GM23248 (cell line): ENCODE results near the gene SEZ6L2. TPM values are rescaled to one million over a fixed set of nuclear protein-coding genes. Genes with fewer than 3 reads are reported as not detected.

ENCODE experiments used
- DNase-seq: peaks from one replicate; pipeline ENCODE4 v3.0.0-alpha.2; 2015
- H2AFZ ChIP-seq: fragments of 200-600 bp; sonication (generic); 2 replicates; pipeline ENCODE4 v1.6.1; 2016; ENCODE audit warnings: antibody characterized with exemption
- H3F3A ChIP-seq: fragments of 200-600 bp; sonication (generic); 2 replicates; pipeline ENCODE4 v1.6.1; 2016; ENCODE audit warnings: mild to moderate bottlenecking, antibody characterized with exemption, mixed run types; ENCODE audit not compliant: insufficient read depth
- H3K27ac ChIP-seq: fragments of 200-600 bp; sonication (generic); 2 replicates; pipeline ENCODE4 v1.5.1; 2016; ENCODE audit warnings: mild to moderate bottlenecking
- H3K27me3 ChIP-seq: fragments of 200-600 bp; sonication (generic); replicated peaks from 2 replicates; pipeline ENCODE4 v1.6.1; 2016; ENCODE audit warnings: mild to moderate bottlenecking; ENCODE audit not compliant: insufficient read depth
- H3K36me3 ChIP-seq: fragments of 200-600 bp; sonication (generic); 2 replicates; pipeline ENCODE4 v1.6.1; 2016; ENCODE audit warnings: low read depth, mild to moderate bottlenecking
- H3K4me1 ChIP-seq: fragments of 200-600 bp; sonication (generic); 2 replicates; pipeline ENCODE4 v1.6.1; 2016; ENCODE audit warnings: mild to moderate bottlenecking; ENCODE audit not compliant: insufficient read depth
- H3K4me2 ChIP-seq: fragments of 200-600 bp; sonication (generic); one replicate; pipeline ENCODE4 v1.6.1; 2016; ENCODE audit warnings: mild to moderate bottlenecking; ENCODE audit not compliant: unreplicated experiment
- H3K4me3 ChIP-seq: fragments of 200-600 bp; sonication (generic); 2 replicates; pipeline ENCODE4 v1.5.1; 2016; ENCODE audit warnings: mild to moderate bottlenecking
- H3K79me2 ChIP-seq: fragments of 200-600 bp; sonication (generic); 2 replicates; pipeline ENCODE4 v1.6.1; 2016; ENCODE audit warnings: mild to moderate bottlenecking; ENCODE audit not compliant: insufficient read depth
- H3K9ac ChIP-seq: fragments of 200-600 bp; sonication (generic); 2 replicates; pipeline ENCODE4 v1.6.1; 2016; ENCODE audit warnings: mild to moderate bottlenecking
- H3K9me2 ChIP-seq: fragments of 200-600 bp; sonication (generic); 2 replicates; pipeline ENCODE4 v1.6.1; 2016; ENCODE audit warnings: mixed run types, mild to moderate bottlenecking, moderate library complexity; ENCODE audit not compliant: insufficient read depth
- H3K9me3 ChIP-seq: fragments of 200-600 bp; sonication (generic); one replicate; pipeline ENCODE4 v1.6.1; 2017; ENCODE audit warnings: low read depth
- H4K20me1 ChIP-seq: fragments of 200-600 bp; sonication (generic); 2 replicates; pipeline ENCODE4 v1.6.0; 2016; ENCODE audit not compliant: insufficient read depth
- EZH2 ChIP-seq: fragments of 200-600 bp; sonication (generic); IDR thresholded peaks from 2 replicates; pipeline ENCODE4 v1.6.1; 2018; ENCODE audit warnings: antibody characterized with exemption, mild to moderate bottlenecking; ENCODE audit not compliant: insufficient read depth, poor library complexity, severe bottlenecking
- EZH2phosphoT487 ChIP-seq: fragments of 200-600 bp; sonication (generic); IDR thresholded peaks from 2 replicates; pipeline ENCODE4 v1.6.1; 2018; ENCODE audit warnings: antibody characterized with exemption, moderate library complexity, mild to moderate bottlenecking, low read depth; ENCODE audit not compliant: insufficient read depth
- WGBS, 2 experiments: methylation state at CpG; one replicate each; pipeline ENCODE4 v1.1.6; 2015 to 2017; ENCODE audit warnings: low lambda C conversion rate in 2 of 2, low coverage in 1 of 2; ENCODE audit errors: missing lambda C conversion rate in 2 of 2; 5-methylcytosine and 5-hydroxymethylcytosine counted together
- in situ Hi-C: fragments of 300-500 bp; cut with MboI; formaldehyde crosslinking; loops from 2 replicates; pipeline ENCODE4 v1.15.0; 2020
- polyA plus RNA-seq: library from polyadenylated mRNA; unstranded; fragments of >200 nt; fragmentation: Nextera tagmentation; extraction: Ambion mirVana; gene quantifications from 2 replicates; pipeline ENCODE4 v1.2.1, GENCODE V29; 2016
- total RNA-seq: library from RNA; depleted of rRNA; stranded (reverse); fragments of >200 nt; shearing (Covaris generic); gene quantifications from 2 replicates; pipeline ENCODE4 v1.2.3, GENCODE V29; 2014

The SEZ6L2 gene
- total and polyA plus RNA-seq, 2 experiments from 2014 or later: 6.9 to 34.7 TPM

GRCh38 chr16:29868396-29869009 lies 30.8 kb downstream of the SEZ6L2 start:
- in situ Hi-C loops: no loop called here
- Histone ChIP-seq H3K27me3 (no peaks in the 10 kb centered on the region), H3K79me2 (no peaks in the 10 kb centered on the region), H3K9me3 (no peaks in the 10 kb centered on the region), H3K36me3 (no peaks in the 10 kb centered on the region), H3K9me2 (no peaks in the 10 kb centered on the region), H3K4me3 (no peak overlapping the region), H2AFZ (no peak overlapping the region), H3K4me1 (no peaks in the 10 kb centered on the region), H4K20me1 (no peaks in the 10 kb centered on the region), H3F3A (no peaks in the 10 kb centered on the region), H3K9ac (no peak overlapping the region), H3K27ac (no peak overlapping the region), H3K4me2 (no peak overlapping the region)
- no peak for TF ChIP-seq EZH2
- no peak for TF ChIP-seq EZH2phosphoT487
- 63 to 67% methylated on average over 8 of the region's 8 CpGs for WGBS, 2 experiments
- DNase-seq: no peak

- Histone ChIP-seq H3K4me2 (peak overlapping the region; percentile 85), H3F3A (no peaks in the 10 kb centered on the region), H3K9ac (no peak overlapping the region), H3K4me1 (peaks cover 8% of the 10 kb centered on the region), H4K20me1 (no peaks in the 10 kb centered on the region), H2AFZ (no peak overlapping the region), H3K27ac (no peak overlapping the region), H3K27me3 (no peaks in the 10 kb centered on the region), H3K36me3 (no peaks in the 10 kb centered on the region), H3K9me2 (no peaks in the 10 kb centered on the region), H3K79me2 (peaks cover 28% of the 10 kb centered on the region), H3K4me3 (no peak overlapping the region), H3K9me3 (no peaks in the 10 kb centered on the region)
- TF ChIP-seq EZH2 (no peak), EZH2phosphoT487 (no peak)
- 74 to 86% methylated on average over 7 to 9 of the region's 9 CpGs for WGBS, 2 experiments
- DNase-seq: no peak
- in situ Hi-C loops: no loop called here
Observed at GRCh38 chr16:29864205-29864604, 35.1 kb downstream of the SEZ6L2 start.

DNA sequence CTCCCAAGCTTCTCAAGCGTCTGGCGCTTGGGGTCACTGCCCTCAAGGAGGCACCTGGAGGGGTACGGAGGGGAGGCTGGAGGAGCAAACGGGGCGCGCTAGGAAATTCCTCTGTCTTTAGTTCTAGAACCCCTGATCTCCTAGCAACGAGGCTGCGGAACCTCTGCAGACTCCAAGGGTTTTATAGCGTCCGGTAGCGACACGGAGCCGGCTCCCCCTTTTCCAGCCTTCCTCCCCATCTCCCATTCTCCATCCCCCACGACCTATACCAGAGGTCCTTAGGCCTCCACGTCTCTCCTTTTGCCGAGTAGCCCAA lies 35.7 kb downstream of the SEZ6L2 start:
- in situ Hi-C loops: no loop called here
- TF ChIP-seq EZH2 (no peak), EZH2phosphoT487 (no peak)

GRCh38 chr16:29862884-29863668 lies 36.3 kb downstream of the SEZ6L2 start, which contains the start of gene CDIPT:
CDIPT (minus strand) TSS chr16:29863226; CDS start chr16:29862857, 369 bp downstream.
- Histone ChIP-seq H3K4me3 (peak within 1 kb of the TSS; percentile 80), H3F3A (peaks cover 8% of the 10 kb centered on the region), H3K79me2 (peaks cover 28% of the 10 kb centered on the region), H2AFZ (peak within 1 kb of the TSS; percentile 77), H3K4me1 (peaks cover 8% of the 10 kb centered on the region), H4K20me1 (no peaks in the 10 kb centered on the region), H3K27ac (peak within 1 kb of the TSS; percentile 91), H3K9me3 (no peaks in the 10 kb centered on the region), H3K9me2 (no peaks in the 10 kb centered on the region), H3K9ac (peak within 1 kb of the TSS; percentile 85), H3K27me3 (no peaks in the 10 kb centered on the region), H3K4me2 (peak within 1 kb of the TSS; percentile 85), H3K36me3 (no peaks in the 10 kb centered on the region)
- 1% methylated on average over 57 of the region's 57 CpGs for WGBS, 2 experiments
- TF ChIP-seq EZH2 (no peak), EZH2phosphoT487 (no peak)
- in situ Hi-C loops: no loop called here
- peak; percentile 98 for DNase-seq

More for the DNA sequence above, 35.7 kb downstream of the SEZ6L2 start:
- Histone ChIP-seq H3F3A (peaks cover 2% of the 10 kb centered on the region; the same call in 1 of the 2 replicates), H3K9ac (peak overlapping the region; percentile 85), H2AFZ (peak overlapping the region; percentile 77), H4K20me1 (no peaks in the 10 kb centered on the region), H3K27me3 (no peaks in the 10 kb centered on the region), H3K4me3 (peak overlapping the region; percentile 80), H3K79me2 (peaks cover 28% of the 10 kb centered on the region), H3K9me3 (no peaks in the 10 kb centered on the region), H3K9me2 (no peaks in the 10 kb centered on the region), H3K27ac (no peak overlapping the region), H3K4me2 (peak overlapping the region; percentile 85), H3K36me3 (no peaks in the 10 kb centered on the region), H3K4me1 (peaks cover 8% of the 10 kb centered on the region)
- 19 to 41% methylated on average over 10 to 16 of the region's 16 CpGs for whole genome bisulfite sequencing, 2 experiments
- no peak for DNase-seq
